ENCODE measurements around the gene TMEM39A.

The TMEM39A gene

GRCh38 chr3:119456469-119456868 is 6.9 kb downstream of the TMEM39A start:
- Histone ChIP-seq H3K4me3 (replicated peaks; ENCODE audit: insufficient read depth, low read length) (no peak overlapping the region), H3K27ac (replicated peaks) (no peak overlapping the region), H3K27me3 (ENCODE audit: insufficient read depth, poor library complexity, severe bottlenecking) (no peaks in the 10 kb centered on the region)
- TF ChIP-seq POLR2AphosphoS5 (IDR thresholded peaks at IDR 0.05; ENCODE audit: low read depth) (no peak), GABPA (IDR thresholded peaks at IDR 0.05; ENCODE audit: low read depth) (no peak)
- no peak for DNase-seq (ENCODE audit: low read depth in 1 of 2, low spot score in 1 of 2)

- DNase-seq (ENCODE audit: low read depth in 1 of 2, low spot score in 1 of 2), result no peak
- H3K27me3 ChIP-seq (ENCODE audit: insufficient read depth, poor library complexity, severe bottlenecking), result no peaks in the 10 kb centered on the region
- no peak overlapping the region for H3K4me3 ChIP-seq (replicated peaks; ENCODE audit: insufficient read depth, low read length)
- no peak for TF ChIP-seq GABPA (IDR thresholded peaks at IDR 0.05; ENCODE audit: low read depth)
- TF ChIP-seq, protein P1, sequence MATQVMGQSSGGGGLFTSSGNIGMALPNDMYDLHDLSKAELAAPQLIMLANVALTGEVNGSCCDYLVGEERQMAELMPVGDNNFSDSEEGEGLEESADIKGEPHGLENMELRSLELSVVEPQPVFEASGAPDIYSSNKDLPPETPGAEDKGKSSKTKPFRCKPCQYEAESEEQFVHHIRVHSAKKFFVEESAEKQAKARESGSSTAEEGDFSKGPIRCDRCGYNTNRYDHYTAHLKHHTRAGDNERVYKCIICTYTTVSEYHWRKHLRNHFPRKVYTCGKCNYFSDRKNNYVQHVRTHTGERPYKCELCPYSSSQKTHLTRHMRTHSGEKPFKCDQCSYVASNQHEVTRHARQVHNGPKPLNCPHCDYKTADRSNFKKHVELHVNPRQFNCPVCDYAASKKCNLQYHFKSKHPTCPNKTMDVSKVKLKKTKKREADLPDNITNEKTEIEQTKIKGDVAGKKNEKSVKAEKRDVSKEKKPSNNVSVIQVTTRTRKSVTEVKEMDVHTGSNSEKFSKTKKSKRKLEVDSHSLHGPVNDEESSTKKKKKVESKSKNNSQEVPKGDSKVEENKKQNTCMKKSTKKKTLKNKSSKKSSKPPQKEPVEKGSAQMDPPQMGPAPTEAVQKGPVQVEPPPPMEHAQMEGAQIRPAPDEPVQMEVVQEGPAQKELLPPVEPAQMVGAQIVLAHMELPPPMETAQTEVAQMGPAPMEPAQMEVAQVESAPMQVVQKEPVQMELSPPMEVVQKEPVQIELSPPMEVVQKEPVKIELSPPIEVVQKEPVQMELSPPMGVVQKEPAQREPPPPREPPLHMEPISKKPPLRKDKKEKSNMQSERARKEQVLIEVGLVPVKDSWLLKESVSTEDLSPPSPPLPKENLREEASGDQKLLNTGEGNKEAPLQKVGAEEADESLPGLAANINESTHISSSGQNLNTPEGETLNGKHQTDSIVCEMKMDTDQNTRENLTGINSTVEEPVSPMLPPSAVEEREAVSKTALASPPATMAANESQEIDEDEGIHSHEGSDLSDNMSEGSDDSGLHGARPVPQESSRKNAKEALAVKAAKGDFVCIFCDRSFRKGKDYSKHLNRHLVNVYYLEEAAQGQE (IDR thresholded peaks at IDR 0.05; ENCODE audit: insufficient replicate concordance, low read depth), result no peak
- TF ChIP-seq CTCF (IDR thresholded peaks at IDR 0.05; ENCODE audit: insufficient read depth, low read length), result no peak
- TF ChIP-seq SPI1 (IDR thresholded peaks at IDR 0.05; ENCODE audit: borderline replicate concordance, low read depth), result no peak
- no peak for TF ChIP-seq POLR2AphosphoS5 (IDR thresholded peaks at IDR 0.05; ENCODE audit: low read depth)
- no peak overlapping the region for H3K27ac ChIP-seq (replicated peaks)
Measured at GRCh38 chr3:119453822-119454221, 9.6 kb downstream of the TMEM39A start.

- H3K4me3 ChIP-seq (replicated peaks; ENCODE audit: insufficient read depth, low read length), result no peak overlapping the region
- TF ChIP-seq POLR2AphosphoS5 (IDR thresholded peaks at IDR 0.05; ENCODE audit: low read depth) (no peak), CTCF (IDR thresholded peaks at IDR 0.05; ENCODE audit: insufficient read depth, low read length) (no peak), GABPA (IDR thresholded peaks at IDR 0.05; ENCODE audit: low read depth) (no peak), SPI1 (IDR thresholded peaks at IDR 0.05; ENCODE audit: borderline replicate concordance, low read depth) (no peak)
- TF ChIP-seq, protein P1 (IDR thresholded peaks at IDR 0.05; ENCODE audit: insufficient replicate concordance, low read depth), result no peak
- no peak overlapping the region for H3K27ac ChIP-seq (replicated peaks)
- no peaks in the 10 kb centered on the region for H3K27me3 ChIP-seq (ENCODE audit: insufficient read depth, poor library complexity, severe bottlenecking)
- DNase-seq (ENCODE audit: low read depth in 1 of 2, low spot score in 1 of 2), result no peak
Measured at GRCh38 chr3:119444590-119444989, 18.8 kb downstream of the TMEM39A start.

DNA sequence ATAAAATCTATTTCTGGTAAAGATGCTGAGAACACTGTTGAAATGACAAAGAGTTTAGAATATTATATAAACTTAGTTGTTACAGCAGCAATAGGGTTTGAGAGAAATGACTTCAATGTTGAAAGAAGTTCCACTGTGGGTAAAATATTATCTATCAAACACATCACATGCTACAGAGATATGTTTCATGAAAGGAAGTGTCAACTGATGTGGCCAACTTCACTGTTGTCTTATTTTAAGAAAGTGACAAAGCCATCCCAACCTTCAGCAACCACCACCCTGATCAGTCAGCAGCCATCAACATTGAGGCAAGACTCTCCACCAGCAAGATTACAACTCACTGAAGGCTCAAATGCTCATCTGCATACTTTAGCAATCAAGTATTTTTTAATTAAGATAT is 20.2 kb downstream of the TMEM39A start:
- no peak for DNase-seq (ENCODE audit: low read depth in 1 of 2, low spot score in 1 of 2)
- Histone ChIP-seq H3K4me3 (replicated peaks; ENCODE audit: insufficient read depth, low read length) (no peak overlapping the region), H3K27me3 (ENCODE audit: insufficient read depth, poor library complexity, severe bottlenecking) (no peaks in the 10 kb centered on the region), H3K27ac (replicated peaks) (no peak overlapping the region)
- no peak for TF ChIP-seq GABPA (IDR thresholded peaks at IDR 0.05; ENCODE audit: low read depth)
- no peak for TF ChIP-seq POLR2AphosphoS5 (IDR thresholded peaks at IDR 0.05; ENCODE audit: low read depth)
- TF ChIP-seq CTCF (IDR thresholded peaks at IDR 0.05; ENCODE audit: insufficient read depth, low read length), result no peak
- TF ChIP-seq, protein P1 (IDR thresholded peaks at IDR 0.05; ENCODE audit: insufficient replicate concordance, low read depth), result no peak
- TF ChIP-seq SPI1 (IDR thresholded peaks at IDR 0.05; ENCODE audit: borderline replicate concordance, low read depth), result no peak
